GM12891 (cell line): ENCODE measurements around the gene TEAD1.

Experiments
- POLR2A ChIP-seq: IDR thresholded peaks from 2 replicates; pipeline ENCODE4 v1.6.1; 2011; ENCODE audit warnings: low read depth, low read length, control low read depth
- TAF1 ChIP-seq: IDR thresholded peaks from 2 replicates; pipeline ENCODE4 v1.6.1; 2011; ENCODE audit warnings: low read depth, low read length, control low read depth

GRCh38 chr11:12771875-12772274 is 97.7 kb downstream of the TEAD1 start:
- TF ChIP-seq POLR2A (no peak), TAF1 (no peak)
